Heart left ventricle (tissue), 13 donors: Measurements from ENCODE around the gene IFNL4.

ENCODE experiments used
- POLR2A ChIP-seq, 2 donors: fragments of 450-650 bp; IDR thresholded peaks; one replicate each; pipeline ENCODE4 v1.6.1; 2017; ENCODE audit warnings: antibody characterized with exemption in 2 of 2, mild to moderate bottlenecking in 2 of 2, moderate library complexity in 2 of 2
- TF ChIP-seq, protein P1 (sequence below), 12 donors: fragments of 200-600 bp; sonication (generic) in 4 of 12; IDR thresholded peaks; one replicate each; pipeline versions ENCODE4 v1.5.0 to v1.8.0; 2018 to 2022; ENCODE audit warnings: antibody characterized with exemption in 12 of 12, mild to moderate bottlenecking in 5 of 12
- donor health status: ischemic (EF 13 %, LVEDD 7.1; RV severe dilation, severe dysfunction).
- donor health status: DM: no; HTN: yes; CAD: no.
- donor health status: DM: no; HTN: no; CAD: no.
- donor health status: ischemic (EF 25% LVEDD 6.9; RV normal size, moderate dysfunction).
- donor health status: ischemic (EF 25% LVEDD 5.7; RV mildly dilated, moderate dysfunction).
- donor health status: ischemic (EF 35%, LVEDD 5.7; RV mildly dilated, moderate dysfunction).
- donor health status: nonischemic (EF 11% LVEDD 7.7; RV severe dilation, severe dysfunction).
- donor health status: DM: yes; HTN: yes; CAD: no.
- donor health status: PGD.
- donor health status: ischemic (EF 29% LVEDD 5.4; RV normal size, mild dysfunction).
- donor health status: nonischemic (EF 23%, LVEDD 6.1; RV moderate dilation, normal function).

DNA sequence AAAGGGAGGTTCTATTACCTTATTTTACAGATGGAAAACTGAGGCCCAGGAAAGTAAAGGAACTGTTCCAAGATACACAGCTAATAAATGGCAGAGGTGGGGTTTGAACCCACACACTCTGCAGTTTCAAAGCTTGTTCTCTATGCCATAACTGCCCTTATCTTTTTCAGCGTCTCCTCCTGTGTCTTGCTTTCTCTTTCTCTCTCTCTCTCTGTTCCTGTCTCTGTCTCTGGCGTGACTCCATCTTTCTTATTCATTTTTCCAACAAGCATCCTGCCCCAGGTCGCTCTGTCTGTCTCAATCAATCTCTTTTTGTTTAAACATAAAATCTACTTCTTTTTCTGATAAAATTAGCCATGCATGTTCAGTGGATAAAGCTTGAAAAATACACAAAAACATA is 3.2 kb upstream of the IFNL4 start:
- TF ChIP-seq POLR2A (IDR thresholded peaks at IDR 0.05) = no peak
- TF ChIP-seq, protein P1, sequence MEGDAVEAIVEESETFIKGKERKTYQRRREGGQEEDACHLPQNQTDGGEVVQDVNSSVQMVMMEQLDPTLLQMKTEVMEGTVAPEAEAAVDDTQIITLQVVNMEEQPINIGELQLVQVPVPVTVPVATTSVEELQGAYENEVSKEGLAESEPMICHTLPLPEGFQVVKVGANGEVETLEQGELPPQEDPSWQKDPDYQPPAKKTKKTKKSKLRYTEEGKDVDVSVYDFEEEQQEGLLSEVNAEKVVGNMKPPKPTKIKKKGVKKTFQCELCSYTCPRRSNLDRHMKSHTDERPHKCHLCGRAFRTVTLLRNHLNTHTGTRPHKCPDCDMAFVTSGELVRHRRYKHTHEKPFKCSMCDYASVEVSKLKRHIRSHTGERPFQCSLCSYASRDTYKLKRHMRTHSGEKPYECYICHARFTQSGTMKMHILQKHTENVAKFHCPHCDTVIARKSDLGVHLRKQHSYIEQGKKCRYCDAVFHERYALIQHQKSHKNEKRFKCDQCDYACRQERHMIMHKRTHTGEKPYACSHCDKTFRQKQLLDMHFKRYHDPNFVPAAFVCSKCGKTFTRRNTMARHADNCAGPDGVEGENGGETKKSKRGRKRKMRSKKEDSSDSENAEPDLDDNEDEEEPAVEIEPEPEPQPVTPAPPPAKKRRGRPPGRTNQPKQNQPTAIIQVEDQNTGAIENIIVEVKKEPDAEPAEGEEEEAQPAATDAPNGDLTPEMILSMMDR (IDR thresholded peaks at IDR 0.05) = no peak
